HCT116 (cell line): ENCODE data around the gene FCER2. TPM values are rescaled to one million over a fixed set of nuclear protein-coding genes. Genes with fewer than 3 reads are reported as not detected.

Source experiments
- ATAC-seq: fragments of 200-7000 bp; cut with Tn5 transposase; 2 replicates; pipeline ENCODE4 v1.9.1; 2020; ENCODE audit warnings: mild to moderate bottlenecking, moderate library complexity
- BruUV-seq: library from RNA; stranded (reverse); fragments of 400-500 nt; replicated peaks from 2 replicates; lab custom pipeline; 2021; lab: Mats Ljungman, UMichigan
- CTCF ChIA-PET: fragments of 300-600 bp; sonication (Branson Sonifier 250); formaldehyde crosslinking; loops from one replicate; lab custom pipeline; 2021; ENCODE audit warnings: antibody characterized with exemption; lab: Charles Lee
- POLR2A ChIA-PET: fragments of 300-600, 350-600 bp; sonication (Branson Sonifier 250); formaldehyde crosslinking; loops from one replicate; lab custom pipeline; 2021; ENCODE audit warnings: antibody characterized with exemption; lab: Charles Lee
- RAD21 ChIA-PET, 2 experiments: fragments of 300-600 bp; sonication (Branson Sonifier 250); formaldehyde crosslinking; loops; one replicate each; lab custom pipeline; 2023; ENCODE audit warnings: low total read pairs in 2 of 2; ENCODE audit not compliant: uncharacterized antibody in 2 of 2, unreplicated experiment in 2 of 2, low non-redundant PET in 1 of 2; lab: Charles Lee
- DNase-seq: peaks from one replicate; pipeline ENCODE4 v3.0.0-alpha.2; 2010; ENCODE audit warnings: low read depth, low spot score
- H2AFZ ChIP-seq: fragments of 200-600 bp; shearing (Covaris generic), sonication (generic); 2 replicates; pipeline ENCODE4 v1.6.1; 2017; ENCODE audit warnings: low read depth, mixed run types, mixed read lengths, antibody characterized with exemption, low read length; ENCODE audit not compliant: poor library complexity, severe bottlenecking
- H3K27ac ChIP-seq: 2 replicates; pipeline ENCODE4 v1.5.1; 2012; ENCODE audit warnings: low read depth, low read length
- H3K27me3 ChIP-seq: fragments of 200-600 bp; sonication (generic); 2 replicates; pipeline ENCODE4 v1.6.1; 2016; ENCODE audit warnings: mixed run types, low read length, mixed read lengths; ENCODE audit not compliant: insufficient read depth
- H3K36me3 ChIP-seq, 2 experiments: fragments of 200-500 bp in 1 of 2; fragments of 200-600 bp in 1 of 2; sonication (Bioruptor generic) in 1 of 2; sonication (generic) in 1 of 2; 2 replicates each; pipeline versions ENCODE4 v1.5.1 to v1.6.1; 2014 to 2016; ENCODE audit warnings: low read length in 2 of 2, inconsistent platforms in 1 of 2, mixed read lengths in 1 of 2, mixed run types in 1 of 2; ENCODE audit not compliant: insufficient read depth in 2 of 2, control insufficient read depth in 1 of 2
- H3K4me1 ChIP-seq, 2 experiments: fragments of 200-600 bp in 1 of 2; sonication (generic) in 1 of 2; 2 replicates each; pipeline versions ENCODE4 v1.5.1 to v1.6.1; 2012 to 2017; ENCODE audit warnings: low read length in 2 of 2, inconsistent platforms in 1 of 2, mild to moderate bottlenecking in 1 of 2, mixed read lengths in 1 of 2, mixed run types in 1 of 2, moderate library complexity in 1 of 2; ENCODE audit not compliant: insufficient read depth in 2 of 2, control insufficient read depth in 1 of 2
- H3K4me2 ChIP-seq: fragments of 200-600 bp; sonication (generic); 2 replicates; pipeline ENCODE4 v1.6.1; 2017; ENCODE audit warnings: mixed run types, low read length, mixed read lengths
- H3K4me3 ChIP-seq, 2 experiments: fragments of 200-600 bp in 1 of 2; sonication (generic) in 1 of 2; replicated peaks in 1 of 2; 2 replicates each; pipeline ENCODE4 v1.5.1; 2011 to 2016; ENCODE audit warnings: low read length in 2 of 2, control low read depth in 1 of 2, low read depth in 1 of 2, mild to moderate bottlenecking in 1 of 2, mixed read lengths in 1 of 2, mixed run types in 1 of 2
- H3K79me2 ChIP-seq: fragments of 200-600 bp; sonication (generic); 2 replicates; pipeline ENCODE4 v1.6.1; 2017; ENCODE audit warnings: mild to moderate bottlenecking, mixed run types, low read length, moderate library complexity, mixed read lengths; ENCODE audit not compliant: insufficient read depth
- H3K9ac ChIP-seq: fragments of 200-600 bp; sonication (generic); 2 replicates; pipeline ENCODE4 v1.6.1; 2016; ENCODE audit warnings: low read length, mixed read lengths
- H3K9me2 ChIP-seq: fragments of 200-600 bp; sonication (generic), shearing (Covaris generic); 2 replicates; pipeline ENCODE4 v1.6.1; 2017; ENCODE audit warnings: mixed run types, mild to moderate bottlenecking, moderate library complexity; ENCODE audit not compliant: insufficient read depth
- H3K9me3 ChIP-seq, 2 experiments: fragments of 200-500 bp in 1 of 2; fragments of 200-600 bp in 1 of 2; sonication (Bioruptor generic) in 1 of 2; sonication (generic) in 1 of 2; 2 replicates each; pipeline ENCODE4 v1.6.1; 2014 to 2017; ENCODE audit warnings: low read length in 2 of 2, mixed read lengths in 2 of 2, inconsistent platforms in 1 of 2, low read depth in 1 of 2, mild to moderate bottlenecking in 1 of 2, mixed run types in 1 of 2, moderate library complexity in 1 of 2; ENCODE audit not compliant: control insufficient read depth in 1 of 2, insufficient read depth in 1 of 2
- H4K20me1 ChIP-seq: fragments of 200-600 bp; sonication (generic), shearing (Covaris generic); 2 replicates; pipeline ENCODE4 v1.6.1; 2017; ENCODE audit warnings: mixed run types, mild to moderate bottlenecking, moderate library complexity; ENCODE audit not compliant: insufficient read depth
- ATF3 ChIP-seq: IDR thresholded peaks from 2 replicates; pipeline ENCODE4 v1.6.1; 2012
- CBX3 ChIP-seq: IDR thresholded peaks from 2 replicates; pipeline ENCODE4 v1.6.1; 2012; ENCODE audit warnings: low read depth
- CEBPB ChIP-seq: IDR thresholded peaks from 2 replicates; pipeline ENCODE4 v1.6.1; 2012; ENCODE audit warnings: low read depth
- EGR1 ChIP-seq: IDR thresholded peaks from 2 replicates; pipeline ENCODE4 v1.6.1; 2012; ENCODE audit warnings: low read depth
- EZH2 ChIP-seq: fragments of 200-600 bp; sonication (generic); IDR thresholded peaks from 2 replicates; pipeline ENCODE4 v1.6.1; 2017; ENCODE audit warnings: antibody characterized with exemption, mixed run types
- FOSL1 ChIP-seq: IDR thresholded peaks from 2 replicates; pipeline ENCODE4 v1.6.1; 2012; ENCODE audit warnings: low read depth
- JUND ChIP-seq: IDR thresholded peaks from 2 replicates; pipeline ENCODE4 v1.6.1; 2012
- MAX ChIP-seq: IDR thresholded peaks from 2 replicates; pipeline ENCODE4 v1.6.1; 2012
- POLR2A ChIP-seq: IDR thresholded peaks from 2 replicates; pipeline ENCODE4 v1.7.0; 2011; ENCODE audit warnings: borderline replicate concordance; ENCODE audit not compliant: insufficient read depth, insufficient read length; ENCODE audit errors: extremely low read depth
- POLR2AphosphoS5 ChIP-seq: IDR thresholded peaks from 2 replicates; pipeline ENCODE4 v1.6.1; 2011; ENCODE audit warnings: mild to moderate bottlenecking, low read depth, low read length, moderate library complexity
- RAD21 ChIP-seq: IDR thresholded peaks from 2 replicates; pipeline ENCODE4 v1.6.1; 2012; ENCODE audit warnings: low read depth, mild to moderate bottlenecking
- SIN3A ChIP-seq: IDR thresholded peaks from 2 replicates; pipeline ENCODE4 v1.6.1; 2012; ENCODE audit warnings: low read depth
- SP1 ChIP-seq: IDR thresholded peaks from 2 replicates; pipeline ENCODE4 v1.6.1; 2012; ENCODE audit warnings: low read depth
- TCF7L2 ChIP-seq: IDR thresholded peaks from 2 replicates; pipeline ENCODE4 v1.7.0; 2011; ENCODE audit warnings: borderline replicate concordance, inconsistent platforms; ENCODE audit not compliant: insufficient read depth, insufficient read length; ENCODE audit errors: extremely low read depth
- YY1 ChIP-seq: IDR thresholded peaks from 2 replicates; pipeline ENCODE4 v1.6.1; 2011; ENCODE audit warnings: low read length, low read depth, moderate library complexity, mild to moderate bottlenecking; ENCODE audit not compliant: insufficient replicate concordance; ENCODE audit errors: extremely low read depth
- ZFX ChIP-seq: fragments of 450-650 bp; IDR thresholded peaks from 2 replicates; pipeline ENCODE4 v1.6.1; 2017
- ZNF274 ChIP-seq: fragments of 200-500 bp; sonication (Bioruptor generic); IDR thresholded peaks from 2 replicates; pipeline ENCODE4 v1.6.1; 2014; ENCODE audit warnings: mild to moderate bottlenecking, low read depth, low read length, inconsistent platforms
- intact Hi-C: fragments of 100-400 bp; cut with micrococcal nuclease; formaldehyde crosslinking; loops from 2 replicates; pipeline ENCODE4 v1.10.0; 2022
- total RNA-seq: library from RNA; stranded (reverse); gene quantifications from one replicate; pipeline ENCODE4 v1.2.1, GENCODE V29; 2021; ENCODE audit not compliant: unreplicated experiment
- TF ChIP-seq, protein P1 (sequence below): IDR thresholded peaks from 2 replicates; pipeline ENCODE4 v1.6.1; 2011; ENCODE audit warnings: mild to moderate bottlenecking, low read length, moderate library complexity; ENCODE audit not compliant: insufficient replicate concordance; ENCODE audit errors: extremely low read depth
- TF ChIP-seq, protein P2 (sequence below): IDR thresholded peaks from 2 replicates; pipeline ENCODE4 v1.6.1; 2012; ENCODE audit warnings: low read depth
- TF ChIP-seq, protein P3 (sequence below), 3 experiments: fragments of 200-600 bp in 1 of 3; sonication (generic) in 1 of 3; IDR thresholded peaks in 2 of 3; conservative IDR thresholded peaks in 1 of 3; 2 replicates each; pipeline ENCODE4 v1.5.1; 2012 to 2017; ENCODE audit warnings: low read depth in 2 of 3, low read length in 2 of 3, antibody characterized with exemption in 1 of 3, borderline replicate concordance in 1 of 3, control low read depth in 1 of 3, mild to moderate bottlenecking in 1 of 3, mixed read lengths in 1 of 3, mixed run types in 1 of 3, moderate library complexity in 1 of 3; ENCODE audit not compliant: insufficient read depth in 1 of 3

The FCER2 gene
- total RNA-seq, 1 experiment from 2014 or later, result 0.20 TPM

- Histone ChIP-seq H3K27me3 (no peaks in the 10 kb centered on the region), H3K9ac (no peak overlapping the region), H3K4me1 (no peaks in the 10 kb centered on the region), H3K36me3 (no peaks in the 10 kb centered on the region), H4K20me1 (no peaks in the 10 kb centered on the region), H3K27ac (no peak overlapping the region), H3K4me2 (no peak overlapping the region), H2AFZ (no peak overlapping the region), H3K79me2 (no peaks in the 10 kb centered on the region), H3K9me2 (no peaks in the 10 kb centered on the region), H3K9me3 (peaks cover 0 to 7% of the 10 kb centered on the region in 2 experiments; a peak in 1 of 4 replicates), H3K4me3 (no peak overlapping the region)
- ATAC-seq, result no peak
- no peak for DNase-seq
- POLR2A ChIA-PET, result no interaction called here
- intact Hi-C loops, result no loop called here
- CTCF ChIA-PET, result no interaction called here
- RAD21 ChIA-PET, result no interaction called here
- TF ChIP-seq ZNF274 (no peak), TCF7L2 (no peak), EGR1 (no peak), SP1 (no peak), JUND (no peak), CBX3 (no peak), ATF3 (no peak), EZH2 (no peak), FOSL1 (no peak), MAX (no peak), CEBPB (no peak), POLR2AphosphoS5 (no peak), YY1 (no peak), SIN3A (no peak), ZFX (no peak), RAD21 (no peak), POLR2A (no peak)
- TF ChIP-seq, protein P1, sequence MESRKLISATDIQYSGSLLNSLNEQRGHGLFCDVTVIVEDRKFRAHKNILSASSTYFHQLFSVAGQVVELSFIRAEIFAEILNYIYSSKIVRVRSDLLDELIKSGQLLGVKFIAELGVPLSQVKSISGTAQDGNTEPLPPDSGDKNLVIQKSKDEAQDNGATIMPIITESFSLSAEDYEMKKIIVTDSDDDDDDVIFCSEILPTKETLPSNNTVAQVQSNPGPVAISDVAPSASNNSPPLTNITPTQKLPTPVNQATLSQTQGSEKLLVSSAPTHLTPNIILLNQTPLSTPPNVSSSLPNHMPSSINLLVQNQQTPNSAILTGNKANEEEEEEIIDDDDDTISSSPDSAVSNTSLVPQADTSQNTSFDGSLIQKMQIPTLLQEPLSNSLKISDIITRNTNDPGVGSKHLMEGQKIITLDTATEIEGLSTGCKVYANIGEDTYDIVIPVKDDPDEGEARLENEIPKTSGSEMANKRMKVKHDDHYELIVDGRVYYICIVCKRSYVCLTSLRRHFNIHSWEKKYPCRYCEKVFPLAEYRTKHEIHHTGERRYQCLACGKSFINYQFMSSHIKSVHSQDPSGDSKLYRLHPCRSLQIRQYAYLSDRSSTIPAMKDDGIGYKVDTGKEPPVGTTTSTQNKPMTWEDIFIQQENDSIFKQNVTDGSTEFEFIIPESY, result no peak
- TF ChIP-seq, protein P2, sequence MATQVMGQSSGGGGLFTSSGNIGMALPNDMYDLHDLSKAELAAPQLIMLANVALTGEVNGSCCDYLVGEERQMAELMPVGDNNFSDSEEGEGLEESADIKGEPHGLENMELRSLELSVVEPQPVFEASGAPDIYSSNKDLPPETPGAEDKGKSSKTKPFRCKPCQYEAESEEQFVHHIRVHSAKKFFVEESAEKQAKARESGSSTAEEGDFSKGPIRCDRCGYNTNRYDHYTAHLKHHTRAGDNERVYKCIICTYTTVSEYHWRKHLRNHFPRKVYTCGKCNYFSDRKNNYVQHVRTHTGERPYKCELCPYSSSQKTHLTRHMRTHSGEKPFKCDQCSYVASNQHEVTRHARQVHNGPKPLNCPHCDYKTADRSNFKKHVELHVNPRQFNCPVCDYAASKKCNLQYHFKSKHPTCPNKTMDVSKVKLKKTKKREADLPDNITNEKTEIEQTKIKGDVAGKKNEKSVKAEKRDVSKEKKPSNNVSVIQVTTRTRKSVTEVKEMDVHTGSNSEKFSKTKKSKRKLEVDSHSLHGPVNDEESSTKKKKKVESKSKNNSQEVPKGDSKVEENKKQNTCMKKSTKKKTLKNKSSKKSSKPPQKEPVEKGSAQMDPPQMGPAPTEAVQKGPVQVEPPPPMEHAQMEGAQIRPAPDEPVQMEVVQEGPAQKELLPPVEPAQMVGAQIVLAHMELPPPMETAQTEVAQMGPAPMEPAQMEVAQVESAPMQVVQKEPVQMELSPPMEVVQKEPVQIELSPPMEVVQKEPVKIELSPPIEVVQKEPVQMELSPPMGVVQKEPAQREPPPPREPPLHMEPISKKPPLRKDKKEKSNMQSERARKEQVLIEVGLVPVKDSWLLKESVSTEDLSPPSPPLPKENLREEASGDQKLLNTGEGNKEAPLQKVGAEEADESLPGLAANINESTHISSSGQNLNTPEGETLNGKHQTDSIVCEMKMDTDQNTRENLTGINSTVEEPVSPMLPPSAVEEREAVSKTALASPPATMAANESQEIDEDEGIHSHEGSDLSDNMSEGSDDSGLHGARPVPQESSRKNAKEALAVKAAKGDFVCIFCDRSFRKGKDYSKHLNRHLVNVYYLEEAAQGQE, result no peak
- TF ChIP-seq, protein P3, sequence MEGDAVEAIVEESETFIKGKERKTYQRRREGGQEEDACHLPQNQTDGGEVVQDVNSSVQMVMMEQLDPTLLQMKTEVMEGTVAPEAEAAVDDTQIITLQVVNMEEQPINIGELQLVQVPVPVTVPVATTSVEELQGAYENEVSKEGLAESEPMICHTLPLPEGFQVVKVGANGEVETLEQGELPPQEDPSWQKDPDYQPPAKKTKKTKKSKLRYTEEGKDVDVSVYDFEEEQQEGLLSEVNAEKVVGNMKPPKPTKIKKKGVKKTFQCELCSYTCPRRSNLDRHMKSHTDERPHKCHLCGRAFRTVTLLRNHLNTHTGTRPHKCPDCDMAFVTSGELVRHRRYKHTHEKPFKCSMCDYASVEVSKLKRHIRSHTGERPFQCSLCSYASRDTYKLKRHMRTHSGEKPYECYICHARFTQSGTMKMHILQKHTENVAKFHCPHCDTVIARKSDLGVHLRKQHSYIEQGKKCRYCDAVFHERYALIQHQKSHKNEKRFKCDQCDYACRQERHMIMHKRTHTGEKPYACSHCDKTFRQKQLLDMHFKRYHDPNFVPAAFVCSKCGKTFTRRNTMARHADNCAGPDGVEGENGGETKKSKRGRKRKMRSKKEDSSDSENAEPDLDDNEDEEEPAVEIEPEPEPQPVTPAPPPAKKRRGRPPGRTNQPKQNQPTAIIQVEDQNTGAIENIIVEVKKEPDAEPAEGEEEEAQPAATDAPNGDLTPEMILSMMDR (IDR thresholded peaks at IDR 0.05 in 2 of 3, conservative IDR thresholded peaks at IDR 0.05 in 1 of 3; ENCODE audit: borderline replicate concordance in 1 of 3, insufficient read depth in 1 of 3, low read depth in 2 of 3, low read length in 2 of 3), result no peak
- BruUV-seq, result no TSS peak
Measured at GRCh38 chr19:7715671-7716070, 13.7 kb upstream of the FCER2 start.
